ENCODE results near the gene ITIH1.

DNA sequence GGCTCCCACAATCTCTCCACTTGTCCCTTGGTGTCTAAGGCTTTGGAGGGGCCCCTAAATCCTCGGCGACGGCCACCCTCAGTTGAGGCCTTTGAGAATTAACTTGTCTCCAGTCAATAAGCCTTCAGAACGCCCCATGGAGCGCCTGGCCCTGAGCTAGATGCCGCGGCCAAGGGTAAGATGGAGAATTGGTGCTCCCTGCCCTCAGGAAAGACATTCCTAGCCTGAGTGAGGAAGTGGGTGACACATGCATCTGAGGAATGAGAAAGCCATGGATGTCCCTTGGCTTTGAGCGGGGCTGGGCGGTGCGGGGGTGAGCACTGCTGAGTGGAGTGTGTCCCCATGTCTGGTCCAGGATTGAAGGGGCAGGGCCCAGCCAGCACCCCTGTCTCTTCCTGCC, 39.8 kb downstream of the ITIH1 start:
- TF ChIP-seq CTCF (conservative IDR thresholded peaks at IDR 0.05) (no peak), EZH2 (IDR thresholded peaks at IDR 0.05; ENCODE audit: low read depth) (no peak)
